Uterus (tissue), 4 donors: ENCODE results near the gene OTOG. TPM values are rescaled to one million over a fixed set of nuclear protein-coding genes. Genes with fewer than 3 reads are reported as not detected.

Experiments
- DNase-seq, 2 donors: peaks; one replicate each; pipeline ENCODE4 v3.0.0-alpha.2; 2019 to 2020
- H3K27ac ChIP-seq, 2 donors: fragments of 200-600 bp; sonication (generic); 1 replicate in 1 of 2; 2 replicates in 1 of 2; pipeline ENCODE4 v1.5.1; 2016 to 2018
- H3K27me3 ChIP-seq, 2 donors: fragments of 200-600 bp; sonication (generic); one replicate each; pipeline ENCODE4 v1.5.1; 2018 to 2019; ENCODE audit warnings: control low read depth in 1 of 2
- H3K36me3 ChIP-seq, 2 donors: fragments of 200-600 bp; sonication (generic); one replicate each; pipeline ENCODE4 v1.5.1; 2019; ENCODE audit warnings: control low read depth in 1 of 2
- H3K4me1 ChIP-seq, 2 donors: fragments of 200-600 bp; sonication (generic); one replicate each; pipeline ENCODE4 v1.5.1; 2018 to 2019; ENCODE audit warnings: control low read depth in 1 of 2
- H3K4me3 ChIP-seq, 2 donors: fragments of 200-600 bp; sonication (generic); 1 replicate in 1 of 2; 2 replicates in 1 of 2; pipeline ENCODE4 v1.5.1; 2018 to 2019; ENCODE audit warnings: mild to moderate bottlenecking in 1 of 2
- H3K9me3 ChIP-seq, 2 donors: fragments of 200-600 bp; sonication (generic); one replicate each; pipeline ENCODE4 v1.5.1; 2019; ENCODE audit warnings: control low read depth in 1 of 2
- CTCF ChIP-seq, 4 experiments: fragments of 200-600 bp in 2 of 4; fragments of 450-650 bp in 2 of 4; sonication (generic) in 2 of 4; IDR thresholded peaks; one replicate each; pipeline ENCODE4 v1.5.1; 2016 to 2019; ENCODE audit warnings: antibody characterized with exemption in 4 of 4, mild to moderate bottlenecking in 2 of 4, moderate library complexity in 1 of 4
- POLR2A ChIP-seq, 2 donors: fragments of 450-650 bp; IDR thresholded peaks; one replicate each; pipeline ENCODE4 v1.6.1; 2016; ENCODE audit warnings: antibody characterized with exemption in 2 of 2, mild to moderate bottlenecking in 1 of 2, moderate library complexity in 1 of 2
- intact Hi-C: fragments of 100-400 bp; cut with DNase I; formaldehyde crosslinking; loops from one replicate; pipeline ENCODE4 v1.15.1; 2023; ENCODE audit warnings: low total_unique reads
- total RNA-seq, 4 donors: library from RNA; depleted of rRNA in 3 of 4; stranded (reverse); fragments of >200 nt in 3 of 4; gene quantifications; one replicate each; pipeline versions ENCODE4 v1.1.0 to v1.2.4, GENCODE V29; 2014 to 2023
- donor health status: DM: yes; HTN: yes; CAD: no.

OTOG gene
- total RNA-seq, 4 donors from 2014 or later = under 0.01 TPM; not detected in 3

DNA sequence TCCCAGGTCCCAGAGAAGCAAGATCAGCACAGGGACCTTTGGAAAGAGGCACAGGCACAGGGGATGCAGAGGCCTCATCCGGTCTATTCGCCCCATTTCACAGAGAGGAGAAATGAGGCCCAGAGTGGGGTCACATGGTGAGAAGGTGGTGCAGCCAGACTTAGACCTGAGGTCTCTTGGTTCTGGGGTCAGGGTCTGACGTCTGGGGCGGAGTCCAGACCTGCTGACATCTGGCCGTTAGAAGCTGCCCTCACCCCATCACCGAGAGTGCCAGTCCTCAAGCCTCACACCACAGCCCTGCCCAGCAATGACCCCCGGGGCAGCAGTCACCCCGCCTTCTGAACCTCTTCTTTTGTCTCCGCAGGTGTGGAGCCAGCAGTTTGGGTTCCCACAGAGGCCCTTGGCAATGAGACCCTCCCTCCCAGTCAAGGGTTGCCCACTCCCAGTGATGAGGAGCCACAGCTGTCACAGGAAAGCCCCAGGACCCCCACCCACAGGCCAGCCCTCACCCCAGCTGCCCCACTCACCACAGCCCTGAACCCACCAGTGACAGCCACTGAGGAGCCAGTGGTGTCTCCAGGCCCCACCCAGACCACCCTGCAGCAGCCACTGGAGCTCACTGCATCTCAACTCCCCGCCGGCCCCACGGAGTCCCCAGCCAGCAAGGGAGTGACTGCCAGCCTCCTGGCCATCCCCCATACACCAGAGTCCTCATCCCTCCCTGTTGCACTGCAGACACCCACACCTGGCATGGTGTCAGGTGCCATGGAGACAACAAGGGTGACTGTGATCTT is 62.4 kb downstream of the OTOG start:
- Histone ChIP-seq H3K27me3 (no peaks in the 10 kb centered on the region), H3K4me1 (no peaks in the 10 kb centered on the region), H3K9me3 (no peaks in the 10 kb centered on the region), H3K27ac (no peak overlapping the region), H3K4me3 (no peak overlapping the region), H3K36me3 (no peaks in the 10 kb centered on the region)
- no peak for DNase-seq
- TF ChIP-seq CTCF (IDR thresholded peaks at IDR 0.05) = no peak
- no peak for TF ChIP-seq POLR2A (IDR thresholded peaks at IDR 0.05)
- intact Hi-C loops = no loop called here

DNA sequence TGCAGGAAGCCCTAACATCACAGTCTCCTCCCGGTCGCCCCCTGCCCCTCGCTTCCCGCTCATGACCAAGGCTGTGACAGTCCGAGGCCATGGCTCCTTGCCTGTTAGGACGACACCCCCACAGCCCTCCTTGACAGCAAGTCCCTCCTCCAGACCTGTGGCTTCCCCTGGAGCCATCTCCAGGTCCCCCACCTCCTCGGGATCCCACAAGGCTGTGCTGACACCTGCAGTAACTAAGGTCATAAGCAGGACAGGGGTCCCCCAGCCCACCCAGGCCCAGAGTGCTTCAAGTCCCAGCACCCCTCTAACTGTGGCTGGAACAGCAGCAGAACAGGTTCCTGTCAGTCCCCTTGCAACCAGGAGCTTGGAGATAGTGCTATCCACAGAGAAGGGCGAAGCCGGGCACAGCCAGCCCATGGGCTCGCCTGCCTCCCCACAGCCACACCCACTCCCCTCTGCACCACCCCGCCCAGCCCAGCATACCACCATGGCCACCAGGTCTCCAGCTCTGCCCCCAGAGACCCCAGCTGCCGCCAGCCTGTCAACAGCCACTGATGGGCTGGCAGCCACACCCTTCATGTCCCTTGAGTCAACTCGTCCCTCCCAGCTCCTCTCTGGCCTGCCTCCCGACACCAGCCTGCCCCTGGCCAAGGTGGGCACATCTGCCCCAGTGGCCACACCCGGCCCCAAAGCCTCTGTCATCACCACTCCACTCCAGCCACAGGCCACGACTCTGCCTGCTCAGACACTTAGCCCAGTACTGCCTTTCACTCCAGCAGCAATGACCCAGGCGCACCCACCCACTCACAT is 63.2 kb downstream of the OTOG start:
- Histone ChIP-seq H3K27me3 (no peaks in the 10 kb centered on the region), H3K36me3 (no peaks in the 10 kb centered on the region), H3K9me3 (no peaks in the 10 kb centered on the region), H3K4me1 (no peaks in the 10 kb centered on the region), H3K27ac (no peak overlapping the region), H3K4me3 (no peak overlapping the region)
- intact Hi-C loops = no loop called here
- DNase-seq = no peak
- TF ChIP-seq POLR2A (IDR thresholded peaks at IDR 0.05) = no peak
- TF ChIP-seq CTCF (IDR thresholded peaks at IDR 0.05) = no peak

DNA sequence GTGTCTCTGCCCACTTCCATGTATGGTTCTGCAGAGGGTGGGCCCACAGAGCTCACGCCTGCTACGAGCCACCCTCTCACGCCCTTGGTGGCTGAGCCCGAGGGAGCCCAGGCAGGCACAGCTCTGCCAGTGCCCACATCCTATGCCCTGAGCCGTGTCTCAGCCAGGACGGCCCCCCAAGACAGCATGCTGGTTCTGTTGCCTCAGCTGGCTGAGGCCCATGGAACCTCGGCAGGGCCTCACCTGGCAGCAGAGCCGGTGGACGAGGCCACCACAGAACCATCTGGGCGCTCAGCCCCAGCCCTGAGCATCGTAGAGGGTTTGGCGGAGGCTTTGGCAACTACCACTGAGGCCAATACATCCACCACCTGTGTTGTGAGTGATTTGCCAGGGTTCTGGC is 64.0 kb downstream of the OTOG start:
- no peaks in the 10 kb centered on the region for H3K9me3 ChIP-seq
- no peak overlapping the region for H3K4me3 ChIP-seq
- no peaks in the 10 kb centered on the region for H3K4me1 ChIP-seq
- intact Hi-C loops = no loop called here
- H3K36me3 ChIP-seq = no peaks in the 10 kb centered on the region
- no peak for TF ChIP-seq POLR2A (IDR thresholded peaks at IDR 0.05)
- no peaks in the 10 kb centered on the region for H3K27me3 ChIP-seq
- no peak overlapping the region for H3K27ac ChIP-seq
- DNase-seq = no peak

GRCh38 chr11:17611503-17612220 is 64.6 kb downstream of the OTOG start:
- no peaks in the 10 kb centered on the region for H3K36me3 ChIP-seq
- H3K9me3 ChIP-seq = no peaks in the 10 kb centered on the region
- intact Hi-C loops = no loop called here
- TF ChIP-seq POLR2A (IDR thresholded peaks at IDR 0.05) (no peak), CTCF (IDR thresholded peaks at IDR 0.05) (no peak)
- H3K27me3 ChIP-seq = no peaks in the 10 kb centered on the region
- H3K4me1 ChIP-seq = no peaks in the 10 kb centered on the region
- DNase-seq = no peak
- H3K27ac ChIP-seq = no peak overlapping the region
- H3K4me3 ChIP-seq = no peak overlapping the region

GRCh38 chr11:17612221-17613188 is 65.4 kb downstream of the OTOG start:
- no peak for DNase-seq
- no peaks in the 10 kb centered on the region for H3K9me3 ChIP-seq
- no peaks in the 10 kb centered on the region for H3K36me3 ChIP-seq
- H3K4me3 ChIP-seq = no peak overlapping the region
- TF ChIP-seq POLR2A (IDR thresholded peaks at IDR 0.05) (no peak), CTCF (IDR thresholded peaks at IDR 0.05) (no peak)
- no peak overlapping the region for H3K27ac ChIP-seq
- H3K4me1 ChIP-seq = no peaks in the 10 kb centered on the region
- intact Hi-C loops = no loop called here
- H3K27me3 ChIP-seq = no peaks in the 10 kb centered on the region
